NCI-H748 treated with DMSO at 0.1 percent for 48 hours (cell line): Measurements from ENCODE around the gene KLRB1.
"Not testable (repeated sequence)": the region's sequence is repeated elsewhere in the genome, so short reads cannot be mapped to it uniquely, and the experiment has no call there.

Experiments
- DNase-seq: peaks from one replicate; lab custom pipeline; 2025; lab: John Stamatoyannopoulos, UW

The KLRB1 gene

DNA sequence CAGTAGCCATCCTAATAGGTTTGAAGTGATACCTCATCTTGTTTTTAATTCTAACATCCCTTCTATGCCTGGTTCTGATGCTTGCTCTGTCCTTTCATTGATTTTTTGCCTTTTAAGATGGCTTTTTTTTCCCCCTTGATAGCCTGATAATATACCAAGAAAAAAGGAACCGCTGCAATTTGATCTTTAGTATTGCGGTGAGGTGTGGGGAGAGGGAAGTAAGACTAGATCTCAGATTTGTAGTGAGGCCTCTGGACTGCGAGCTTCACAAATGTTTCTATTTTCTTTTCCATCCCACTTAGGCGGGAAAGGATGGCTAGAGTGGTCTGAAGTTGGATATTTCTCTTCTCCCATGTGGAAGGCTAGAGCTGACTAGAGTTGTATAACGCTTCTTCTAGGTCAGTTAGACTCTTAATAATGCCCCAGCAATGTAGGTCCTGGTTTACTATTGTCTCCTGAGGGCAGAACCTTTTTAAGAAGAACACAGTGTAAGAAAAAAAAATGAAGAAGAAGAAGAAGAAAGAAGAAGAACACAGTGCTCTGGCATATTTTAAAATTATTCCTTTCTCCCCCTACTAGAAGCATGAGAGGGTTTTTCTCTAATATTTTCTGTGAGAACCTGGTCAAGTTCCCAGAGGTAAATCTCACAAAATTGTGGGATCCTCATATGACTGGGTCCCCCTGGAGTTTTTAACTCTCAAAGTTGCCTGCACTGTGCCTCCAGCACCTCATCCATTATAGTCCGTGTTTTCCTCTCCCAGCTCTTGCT is 11.9 kb upstream of the KLRB1 start:
- DNase-seq = no peak

DNA sequence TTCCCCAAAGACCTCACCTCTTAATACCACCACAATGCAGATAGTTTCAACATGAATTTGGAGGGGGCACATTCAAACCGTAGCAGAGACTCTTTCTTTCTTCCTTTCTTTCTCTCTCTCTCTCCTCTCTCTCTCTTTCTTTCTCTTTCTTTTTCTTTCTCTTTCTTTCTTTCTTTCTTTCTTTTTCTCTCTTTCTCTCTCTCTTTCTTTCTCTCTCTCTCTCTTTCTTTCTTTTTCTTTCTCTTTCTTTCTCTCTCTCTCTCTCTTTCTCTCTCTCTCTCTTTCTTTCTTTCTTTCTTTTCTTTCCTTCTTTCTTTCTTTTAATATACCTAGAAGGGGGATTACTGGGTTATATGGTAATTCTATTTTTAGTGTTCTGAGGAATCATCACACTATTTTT is 11.2 kb upstream of the KLRB1 start:
- not testable (repeated sequence) for DNase-seq

DNA sequence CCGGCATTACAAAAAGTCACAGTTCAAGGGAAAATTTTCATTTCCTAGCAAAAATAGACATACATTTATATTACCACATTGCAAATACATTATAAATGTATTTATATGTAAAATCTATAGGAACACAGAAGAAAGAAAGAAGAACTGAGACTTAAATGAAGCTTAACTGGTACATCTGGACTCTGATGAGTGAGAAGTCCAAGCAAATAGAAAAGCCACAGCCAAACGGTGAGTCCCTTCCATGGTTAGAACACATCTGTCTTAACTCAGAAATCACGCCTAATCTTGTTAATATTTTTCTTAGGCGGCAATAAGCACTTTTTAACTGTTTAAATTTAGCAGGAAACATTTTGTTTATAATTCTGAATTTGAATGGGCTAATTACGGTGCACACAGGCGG is 9.4 kb upstream of the KLRB1 start:
- DNase-seq = no peak

DNA sequence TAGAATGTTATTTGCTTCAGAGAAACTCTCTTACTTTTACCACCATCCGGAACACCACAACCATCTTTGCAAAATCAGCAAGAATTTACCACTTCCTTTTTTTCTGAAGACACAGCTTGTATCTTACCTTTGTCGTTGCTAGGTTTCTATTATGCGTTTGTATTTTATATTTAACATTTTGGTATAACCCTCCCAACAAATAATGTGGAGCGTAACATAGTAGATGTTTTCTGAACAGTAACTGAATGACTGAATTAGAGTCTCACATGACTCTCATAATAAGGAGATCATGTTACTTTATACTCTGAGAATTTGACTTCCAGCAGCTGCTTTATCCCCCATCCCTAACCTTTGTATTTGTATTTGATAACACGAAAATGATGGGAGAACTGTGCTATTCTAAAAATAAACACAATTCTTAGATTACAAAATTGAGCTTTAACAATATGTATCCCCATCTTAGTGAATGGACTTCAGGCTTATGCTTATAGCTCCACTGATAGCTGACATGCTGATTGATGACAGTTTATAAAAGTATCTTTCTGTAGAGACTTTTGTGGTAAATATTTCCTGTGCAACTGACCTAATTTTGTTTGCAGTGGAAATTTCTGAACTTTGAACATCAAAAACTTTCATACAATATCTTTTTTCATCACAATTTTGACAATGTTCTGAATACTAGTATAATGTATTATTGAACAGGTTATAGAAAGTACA is 7.9 kb upstream of the KLRB1 start:
- no peak for DNase-seq

DNA sequence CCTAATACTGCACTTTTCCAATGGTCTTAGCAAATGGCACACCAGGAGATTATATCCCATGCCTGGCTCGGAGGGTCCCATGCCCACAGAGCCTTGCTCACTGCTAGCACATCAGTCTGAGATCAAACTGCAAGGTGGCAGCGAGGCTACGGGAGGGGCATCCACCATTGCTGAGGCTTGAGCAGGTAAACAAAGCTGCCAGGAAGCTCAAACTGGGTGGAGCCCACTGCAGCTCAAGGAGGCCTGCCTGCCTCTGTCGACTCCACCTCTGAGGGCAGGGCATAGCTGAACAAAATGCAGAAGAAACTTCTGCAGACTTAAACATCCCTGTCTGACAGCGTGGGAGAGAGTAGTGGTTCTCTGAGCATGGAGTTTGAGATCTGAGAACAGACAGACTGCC is 2.9 kb upstream of the KLRB1 start:
- DNase-seq = not testable (repeated sequence)

DNA sequence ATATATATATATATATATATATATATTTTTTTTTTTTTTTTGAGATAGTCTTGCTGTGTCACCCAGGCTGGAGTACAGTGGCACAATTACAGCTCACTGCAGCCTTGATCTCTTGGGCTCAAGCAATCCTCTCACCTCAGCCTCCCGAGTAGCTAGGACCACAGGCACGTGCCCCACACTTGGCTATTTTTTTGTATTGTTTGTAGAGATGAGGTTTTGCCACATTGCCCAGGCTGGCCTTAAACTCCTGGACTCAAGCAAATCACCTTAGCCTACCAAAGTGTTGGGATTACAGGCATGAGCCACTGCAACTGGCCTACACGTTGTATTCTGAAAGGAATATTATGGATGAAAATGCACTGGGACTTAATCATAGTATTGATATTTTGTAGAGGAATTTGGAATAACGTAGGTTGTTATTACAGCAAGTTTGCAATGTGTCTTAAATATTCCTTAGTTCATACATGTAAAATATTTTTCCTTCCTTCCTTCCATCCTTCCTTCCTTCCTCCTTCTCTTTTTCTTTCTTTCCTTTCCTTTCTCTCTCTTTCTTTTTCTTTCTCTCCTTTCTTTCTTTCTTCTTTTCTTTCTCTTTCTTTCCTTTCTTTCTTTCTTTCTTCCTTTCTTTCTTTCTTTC is 862 bp downstream of the KLRB1 start:
- DNase-seq = no peak

DNA sequence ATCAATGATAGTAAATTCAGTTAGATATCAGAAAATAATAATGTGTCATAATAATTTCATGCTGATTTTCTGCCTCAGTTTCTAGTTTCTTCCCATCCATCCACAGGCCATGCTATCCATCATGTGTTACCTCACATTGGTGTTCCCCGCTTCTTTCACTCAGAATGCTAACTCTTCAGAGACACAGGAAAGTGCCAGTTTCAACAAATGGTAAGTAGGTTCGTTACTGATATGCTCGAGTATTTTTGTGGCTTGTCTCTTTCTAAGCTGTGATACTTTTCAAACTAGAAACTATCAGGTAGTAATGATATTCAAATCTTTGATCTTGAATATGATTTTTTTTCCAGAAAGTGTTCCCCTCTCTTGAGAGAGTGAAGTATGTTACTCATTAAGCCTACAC is 1.5 kb downstream of the KLRB1 start:
- DNase-seq = no peak

- DNase-seq = no peak
These were observed 2.2 kb downstream of the KLRB1 start for GRCh38 chr12:9605483-9605882.

DNA sequence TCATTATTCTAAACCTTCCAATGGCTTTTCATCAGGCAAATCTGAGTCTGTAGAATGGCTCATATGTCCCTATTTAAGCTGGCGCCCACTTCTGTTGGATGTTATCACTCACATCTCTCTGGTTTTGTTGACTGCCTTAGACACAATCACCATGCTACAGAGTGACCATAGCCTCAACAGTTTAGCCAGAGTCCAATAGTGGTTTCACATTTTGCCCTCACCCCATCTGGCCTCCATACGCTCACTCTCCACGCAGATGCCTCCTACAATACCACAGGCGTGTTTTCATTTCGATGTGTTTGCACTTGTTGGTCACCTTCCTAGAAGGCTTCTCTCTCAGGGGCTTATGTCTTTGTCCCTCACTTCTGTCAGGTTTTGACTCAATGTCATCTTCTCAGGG is 3.4 kb downstream of the KLRB1 start:
- no peak for DNase-seq

DNA sequence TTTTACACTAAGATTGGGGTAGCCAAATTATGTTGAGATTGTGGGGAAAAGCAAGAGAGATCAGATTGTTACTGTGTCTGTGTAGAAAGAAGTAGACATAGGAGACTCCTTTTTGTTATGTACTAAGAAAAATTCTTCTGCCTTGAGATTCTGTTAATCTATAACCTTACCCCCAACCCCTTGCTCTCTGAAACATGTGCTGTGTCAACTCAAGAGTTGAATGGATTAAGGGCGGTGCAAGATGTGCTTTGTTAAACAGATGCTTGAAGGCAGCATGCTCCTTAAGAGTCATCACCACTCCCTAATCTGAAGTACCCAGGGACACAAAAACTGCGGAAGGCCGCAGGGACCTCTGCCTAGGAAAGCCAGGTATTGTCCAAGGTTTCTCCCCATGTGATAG is 7.3 kb downstream of the KLRB1 start:
- not testable (repeated sequence) for DNase-seq

- DNase-seq = no peak
These were observed 9.4 kb downstream of the KLRB1 start for GRCh38 chr12:9598363-9598762.

GRCh38 chr12:9597365-9597764 is 10.4 kb downstream of the KLRB1 start:
- DNase-seq = no peak

- no peak for DNase-seq
These were observed 17.3 kb downstream of the KLRB1 start for GRCh38 chr12:9590441-9590840.

DNA sequence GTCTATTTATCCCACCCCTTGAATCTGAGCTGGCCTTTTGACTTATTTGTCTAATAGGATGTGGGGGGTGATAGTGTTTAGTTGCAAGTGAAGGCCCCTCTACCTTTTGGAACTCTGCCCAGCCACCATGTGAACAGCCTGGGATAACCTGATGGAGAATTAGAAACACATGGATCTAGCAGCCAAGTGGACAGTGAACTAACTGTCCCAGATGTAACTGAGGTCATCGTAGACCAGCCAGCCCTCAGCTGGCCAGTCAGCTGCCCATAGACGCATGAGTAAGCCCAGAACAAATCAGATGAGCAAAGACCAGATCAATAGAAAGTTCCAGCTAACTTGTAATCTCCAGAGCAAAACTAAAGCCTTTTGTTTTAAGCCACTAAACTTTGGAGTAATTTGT is 19.0 kb downstream of the KLRB1 start:
- DNase-seq = no peak

GRCh38 chr12:9587987-9588600 is 19.6 kb downstream of the KLRB1 start:
- no peak for DNase-seq

DNA sequence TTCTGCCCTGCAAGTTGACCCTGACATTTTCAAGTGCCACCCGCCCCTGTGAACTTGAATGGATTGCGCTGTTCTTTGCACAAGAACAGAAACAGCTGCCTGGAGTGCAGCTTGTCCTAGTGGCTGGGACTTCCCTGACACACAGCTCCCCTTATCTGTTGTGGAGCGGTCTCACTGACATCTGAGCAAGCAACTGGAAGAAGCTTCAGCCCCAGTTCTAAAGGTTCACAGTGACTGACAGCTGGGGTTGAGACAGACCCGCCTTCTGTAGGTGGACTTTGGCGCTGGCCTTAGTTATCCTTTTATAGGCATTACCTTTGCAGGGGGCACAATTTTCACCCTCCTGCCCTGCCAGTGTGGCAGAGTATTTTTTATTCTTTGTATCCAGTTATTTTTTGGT is 30.0 kb downstream of the KLRB1 start:
- not testable (repeated sequence) for DNase-seq

DNA sequence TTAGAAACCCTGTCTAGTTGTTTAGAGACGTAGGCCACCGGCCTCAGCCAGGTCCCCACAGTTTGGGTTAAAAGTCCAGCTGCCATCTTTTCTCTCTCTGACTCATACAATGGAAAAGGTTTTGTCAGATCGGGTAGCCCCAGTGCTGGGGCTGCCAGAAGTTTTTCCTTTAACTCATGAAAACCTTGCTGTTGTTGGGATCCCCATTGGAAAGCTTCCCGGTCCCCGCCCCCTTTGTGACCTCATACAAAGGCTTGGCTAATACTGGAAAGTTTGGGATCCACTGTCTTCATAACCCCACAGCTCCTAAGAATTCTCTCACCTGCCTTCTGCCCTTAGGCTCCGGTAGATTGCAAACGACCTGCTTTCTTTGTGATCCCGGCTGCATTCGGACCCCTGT is 40.6 kb downstream of the KLRB1 start:
- not testable (repeated sequence) for DNase-seq

DNA sequence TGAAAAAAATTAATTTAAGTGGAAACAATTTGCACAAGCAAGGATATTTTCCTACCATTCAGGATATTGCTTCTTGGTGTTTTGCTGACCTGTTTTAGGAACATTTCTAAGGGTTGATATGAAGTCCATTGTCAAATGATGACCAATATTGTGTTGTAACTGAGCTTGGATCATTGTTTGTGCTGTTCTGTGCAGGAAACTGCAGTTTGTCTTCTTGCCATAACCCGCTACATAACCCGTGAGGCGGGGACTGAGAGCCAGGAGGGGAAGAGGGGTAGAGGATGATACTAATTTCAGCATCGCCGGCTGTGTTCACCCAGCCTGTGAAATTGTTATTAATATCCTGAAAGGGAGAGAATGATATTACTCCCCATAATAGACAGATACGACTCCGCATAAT is 41.6 kb downstream of the KLRB1 start:
- DNase-seq = not testable (repeated sequence)

GRCh38 chr12:9564418-9564817 is 43.3 kb downstream of the KLRB1 start:
- DNase-seq = not testable (repeated sequence)

DNA sequence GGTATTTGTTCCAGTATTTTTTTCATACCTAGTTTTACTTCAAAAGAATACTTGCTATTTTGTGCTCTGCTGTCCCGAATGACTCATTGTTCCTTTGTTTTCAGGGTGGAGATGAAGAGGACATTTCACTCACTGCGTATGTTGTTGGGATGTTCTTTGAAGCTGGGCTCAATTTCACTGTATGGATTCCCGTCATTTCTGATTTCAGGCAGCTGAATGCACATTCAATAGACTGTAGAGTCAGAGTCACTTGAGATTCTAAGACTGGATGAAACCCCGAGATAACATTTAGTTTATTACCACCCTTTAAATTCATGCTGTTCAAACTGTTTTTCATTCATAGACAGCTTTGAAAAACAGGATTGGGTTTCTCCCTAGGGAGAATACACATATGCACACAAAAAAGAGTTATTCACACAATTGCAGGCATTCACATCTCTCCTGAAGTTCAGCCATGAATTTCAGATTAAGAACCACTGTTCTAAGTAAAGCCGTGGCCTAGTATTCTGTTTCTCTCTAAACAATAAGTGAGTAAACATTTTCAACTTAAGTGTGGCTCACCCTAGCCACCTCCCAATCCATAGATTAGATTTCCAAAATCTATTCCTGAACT is 44.8 kb downstream of the KLRB1 start:
- DNase-seq = not testable (repeated sequence)

GRCh38 chr12:9545489-9545888 is 62.2 kb downstream of the KLRB1 start:
- DNase-seq = not testable (repeated sequence)
